ENCODE results near the gene SPARCL1. TPM values are rescaled to one million over a fixed set of nuclear protein-coding genes. Genes with fewer than 3 reads are reported as not detected.
"Not testable (repeated sequence)": the region's sequence is repeated elsewhere in the genome, so short reads cannot be mapped to it uniquely, and the experiment has no call there.

SPARCL1 gene
- total and polyA plus RNA-seq, 4 donors = 1.9 to 25.8 (median 13.3) TPM

DNA sequence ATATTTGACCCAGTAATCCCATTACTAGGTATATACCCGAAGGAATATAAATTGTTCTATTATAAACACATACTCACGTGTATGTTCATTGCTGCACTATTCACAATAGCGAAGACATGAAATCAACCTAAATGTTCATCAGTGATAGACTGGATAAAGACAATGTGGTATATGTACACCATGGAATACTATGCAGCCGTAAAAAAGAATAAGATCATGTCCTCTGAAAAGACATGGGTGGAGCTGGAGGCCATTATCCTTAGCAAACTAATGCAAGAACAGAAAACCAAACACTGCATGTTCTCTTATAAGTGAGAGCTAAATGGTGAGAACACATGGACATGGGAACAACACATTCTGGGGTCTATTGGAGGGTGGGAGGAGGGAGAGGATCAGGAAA lies 70.3 kb downstream of the SPARCL1 start:
- Histone ChIP-seq H3K9me3 (ENCODE audit: control insufficient read depth in 4 of 4, low read length in 3 of 4) (no peaks in the 10 kb centered on the region), H3K27me3 (ENCODE audit: control insufficient read depth in 4 of 4, insufficient read depth in 4 of 4, low read length in 3 of 4) (no peaks in the 10 kb centered on the region), H3K4me1 (ENCODE audit: control insufficient read depth in 4 of 4, insufficient read depth in 4 of 4, low read length in 3 of 4) (peaks cover 0 to 5% (median 0%) of the 10 kb centered on the region in 4 donors), H3K4me3 (ENCODE audit: low read depth in 1 of 3, low read length in 3 of 3) (no peak overlapping the region), H3K9ac (ENCODE audit: low read depth in 1 of 2, low read length in 2 of 2) (no peak overlapping the region), H3K27ac (ENCODE audit: low read depth in 1 of 2, low read length in 2 of 2) (no peak overlapping the region), H3K36me3 (ENCODE audit: control insufficient read depth in 4 of 4, insufficient read depth in 3 of 4, low read depth in 1 of 4, low read length in 3 of 4) (peaks cover 0 to 15% (median 4%) of the 10 kb centered on the region in 4 donors)
- TF ChIP-seq GABPA (IDR thresholded peaks at IDR 0.05 in 1 of 2, conservative IDR thresholded peaks at IDR 0.05 in 1 of 2) = no peak
- no peak for TF ChIP-seq SP1 (IDR thresholded peaks at IDR 0.05)
- no peak for TF ChIP-seq RXRA (IDR thresholded peaks at IDR 0.05)
- no peak for TF ChIP-seq JUND (IDR thresholded peaks at IDR 0.05)
- no peak for TF ChIP-seq FOXA2 (IDR thresholded peaks at IDR 0.05)
- no peak for TF ChIP-seq FOXA1 (IDR thresholded peaks at IDR 0.05)
- TF ChIP-seq, protein P1, sequence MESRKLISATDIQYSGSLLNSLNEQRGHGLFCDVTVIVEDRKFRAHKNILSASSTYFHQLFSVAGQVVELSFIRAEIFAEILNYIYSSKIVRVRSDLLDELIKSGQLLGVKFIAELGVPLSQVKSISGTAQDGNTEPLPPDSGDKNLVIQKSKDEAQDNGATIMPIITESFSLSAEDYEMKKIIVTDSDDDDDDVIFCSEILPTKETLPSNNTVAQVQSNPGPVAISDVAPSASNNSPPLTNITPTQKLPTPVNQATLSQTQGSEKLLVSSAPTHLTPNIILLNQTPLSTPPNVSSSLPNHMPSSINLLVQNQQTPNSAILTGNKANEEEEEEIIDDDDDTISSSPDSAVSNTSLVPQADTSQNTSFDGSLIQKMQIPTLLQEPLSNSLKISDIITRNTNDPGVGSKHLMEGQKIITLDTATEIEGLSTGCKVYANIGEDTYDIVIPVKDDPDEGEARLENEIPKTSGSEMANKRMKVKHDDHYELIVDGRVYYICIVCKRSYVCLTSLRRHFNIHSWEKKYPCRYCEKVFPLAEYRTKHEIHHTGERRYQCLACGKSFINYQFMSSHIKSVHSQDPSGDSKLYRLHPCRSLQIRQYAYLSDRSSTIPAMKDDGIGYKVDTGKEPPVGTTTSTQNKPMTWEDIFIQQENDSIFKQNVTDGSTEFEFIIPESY (IDR thresholded peaks at IDR 0.05) = no peak
- TF ChIP-seq TAF1 (conservative IDR thresholded peaks at IDR 0.05) = no peak
- no peak for DNase-seq (ENCODE audit: low spot score)
- 99% methylated on average over 4 of the region's 4 CpGs for WGBS

DNA sequence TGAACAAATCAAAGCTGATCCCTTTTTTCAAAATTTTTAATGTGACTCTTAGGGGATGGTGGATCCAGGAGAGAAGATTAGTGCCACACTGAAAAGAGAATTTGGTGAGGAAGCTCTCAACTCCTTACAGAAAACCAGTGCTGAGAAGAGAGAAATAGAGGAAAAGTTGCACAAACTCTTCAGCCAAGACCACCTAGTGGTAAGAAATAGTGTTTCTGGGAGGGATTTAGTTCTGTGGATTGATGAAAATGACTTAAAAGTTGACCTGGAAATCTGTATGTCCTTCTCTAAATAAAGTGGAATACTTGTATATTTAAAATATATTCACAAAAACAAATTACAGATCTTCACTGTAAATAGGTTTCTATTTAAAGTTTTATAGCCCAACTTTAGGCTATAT lies 77.6 kb downstream of the SPARCL1 start:
- no peak overlapping the region for H3K4me3 ChIP-seq (ENCODE audit: low read depth in 1 of 3, low read length in 3 of 3)
- peaks cover 0 to 22% (median 6%) of the 10 kb centered on the region in 4 donors for H3K36me3 ChIP-seq (ENCODE audit: control insufficient read depth in 4 of 4, insufficient read depth in 3 of 4, low read depth in 1 of 4, low read length in 3 of 4)
- H3K9ac ChIP-seq (ENCODE audit: low read depth in 1 of 2, low read length in 2 of 2) = no peak overlapping the region
- TF ChIP-seq FOXA1 (IDR thresholded peaks at IDR 0.05) (no peak), RXRA (IDR thresholded peaks at IDR 0.05) (no peak), GABPA (IDR thresholded peaks at IDR 0.05 in 1 of 2, conservative IDR thresholded peaks at IDR 0.05 in 1 of 2) (no peak), NR2F2 (IDR thresholded peaks at IDR 0.05) (no peak), RAD21 (IDR thresholded peaks at IDR 0.05) (no peak), JUND (IDR thresholded peaks at IDR 0.05) (no peak), HNF4G (IDR thresholded peaks at IDR 0.05) (no peak), HNF4A (conservative IDR thresholded peaks at IDR 0.05) (no peak), EGR1 (IDR thresholded peaks at IDR 0.05; ENCODE audit: low read depth in 2 of 2) (no peak), FOXA2 (IDR thresholded peaks at IDR 0.05) (no peak), TAF1 (conservative IDR thresholded peaks at IDR 0.05) (no peak), SP1 (IDR thresholded peaks at IDR 0.05) (no peak), YY1 (IDR thresholded peaks at IDR 0.05) (no peak)
- TF ChIP-seq, protein P2, sequence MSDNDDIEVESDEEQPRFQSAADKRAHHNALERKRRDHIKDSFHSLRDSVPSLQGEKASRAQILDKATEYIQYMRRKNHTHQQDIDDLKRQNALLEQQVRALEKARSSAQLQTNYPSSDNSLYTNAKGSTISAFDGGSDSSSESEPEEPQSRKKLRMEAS (IDR thresholded peaks at IDR 0.05) = no peak
- TF ChIP-seq, protein P3, sequence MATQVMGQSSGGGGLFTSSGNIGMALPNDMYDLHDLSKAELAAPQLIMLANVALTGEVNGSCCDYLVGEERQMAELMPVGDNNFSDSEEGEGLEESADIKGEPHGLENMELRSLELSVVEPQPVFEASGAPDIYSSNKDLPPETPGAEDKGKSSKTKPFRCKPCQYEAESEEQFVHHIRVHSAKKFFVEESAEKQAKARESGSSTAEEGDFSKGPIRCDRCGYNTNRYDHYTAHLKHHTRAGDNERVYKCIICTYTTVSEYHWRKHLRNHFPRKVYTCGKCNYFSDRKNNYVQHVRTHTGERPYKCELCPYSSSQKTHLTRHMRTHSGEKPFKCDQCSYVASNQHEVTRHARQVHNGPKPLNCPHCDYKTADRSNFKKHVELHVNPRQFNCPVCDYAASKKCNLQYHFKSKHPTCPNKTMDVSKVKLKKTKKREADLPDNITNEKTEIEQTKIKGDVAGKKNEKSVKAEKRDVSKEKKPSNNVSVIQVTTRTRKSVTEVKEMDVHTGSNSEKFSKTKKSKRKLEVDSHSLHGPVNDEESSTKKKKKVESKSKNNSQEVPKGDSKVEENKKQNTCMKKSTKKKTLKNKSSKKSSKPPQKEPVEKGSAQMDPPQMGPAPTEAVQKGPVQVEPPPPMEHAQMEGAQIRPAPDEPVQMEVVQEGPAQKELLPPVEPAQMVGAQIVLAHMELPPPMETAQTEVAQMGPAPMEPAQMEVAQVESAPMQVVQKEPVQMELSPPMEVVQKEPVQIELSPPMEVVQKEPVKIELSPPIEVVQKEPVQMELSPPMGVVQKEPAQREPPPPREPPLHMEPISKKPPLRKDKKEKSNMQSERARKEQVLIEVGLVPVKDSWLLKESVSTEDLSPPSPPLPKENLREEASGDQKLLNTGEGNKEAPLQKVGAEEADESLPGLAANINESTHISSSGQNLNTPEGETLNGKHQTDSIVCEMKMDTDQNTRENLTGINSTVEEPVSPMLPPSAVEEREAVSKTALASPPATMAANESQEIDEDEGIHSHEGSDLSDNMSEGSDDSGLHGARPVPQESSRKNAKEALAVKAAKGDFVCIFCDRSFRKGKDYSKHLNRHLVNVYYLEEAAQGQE (IDR thresholded peaks at IDR 0.05) = no peak
- TF ChIP-seq, protein P4, sequence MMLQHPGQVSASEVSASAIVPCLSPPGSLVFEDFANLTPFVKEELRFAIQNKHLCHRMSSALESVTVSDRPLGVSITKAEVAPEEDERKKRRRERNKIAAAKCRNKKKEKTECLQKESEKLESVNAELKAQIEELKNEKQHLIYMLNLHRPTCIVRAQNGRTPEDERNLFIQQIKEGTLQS (IDR thresholded peaks at IDR 0.05) = no peak
- TF ChIP-seq, protein P5, sequence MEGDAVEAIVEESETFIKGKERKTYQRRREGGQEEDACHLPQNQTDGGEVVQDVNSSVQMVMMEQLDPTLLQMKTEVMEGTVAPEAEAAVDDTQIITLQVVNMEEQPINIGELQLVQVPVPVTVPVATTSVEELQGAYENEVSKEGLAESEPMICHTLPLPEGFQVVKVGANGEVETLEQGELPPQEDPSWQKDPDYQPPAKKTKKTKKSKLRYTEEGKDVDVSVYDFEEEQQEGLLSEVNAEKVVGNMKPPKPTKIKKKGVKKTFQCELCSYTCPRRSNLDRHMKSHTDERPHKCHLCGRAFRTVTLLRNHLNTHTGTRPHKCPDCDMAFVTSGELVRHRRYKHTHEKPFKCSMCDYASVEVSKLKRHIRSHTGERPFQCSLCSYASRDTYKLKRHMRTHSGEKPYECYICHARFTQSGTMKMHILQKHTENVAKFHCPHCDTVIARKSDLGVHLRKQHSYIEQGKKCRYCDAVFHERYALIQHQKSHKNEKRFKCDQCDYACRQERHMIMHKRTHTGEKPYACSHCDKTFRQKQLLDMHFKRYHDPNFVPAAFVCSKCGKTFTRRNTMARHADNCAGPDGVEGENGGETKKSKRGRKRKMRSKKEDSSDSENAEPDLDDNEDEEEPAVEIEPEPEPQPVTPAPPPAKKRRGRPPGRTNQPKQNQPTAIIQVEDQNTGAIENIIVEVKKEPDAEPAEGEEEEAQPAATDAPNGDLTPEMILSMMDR (IDR thresholded peaks at IDR 0.05; ENCODE audit: low read depth, low read length, missing input control) = no peak
- TF ChIP-seq, protein P1 (IDR thresholded peaks at IDR 0.05) = no peak
- no peak for DNase-seq (ENCODE audit: low spot score)
- no peaks in the 10 kb centered on the region for H3K27me3 ChIP-seq (ENCODE audit: control insufficient read depth in 4 of 4, insufficient read depth in 4 of 4, low read length in 3 of 4)
- no peak overlapping the region for H3K27ac ChIP-seq (ENCODE audit: low read depth in 1 of 2, low read length in 2 of 2)
- H3K4me1 ChIP-seq (ENCODE audit: control insufficient read depth in 4 of 4, insufficient read depth in 4 of 4, low read length in 3 of 4) = no peaks in the 10 kb centered on the region
- no peaks in the 10 kb centered on the region for H3K9me3 ChIP-seq (ENCODE audit: control insufficient read depth in 4 of 4, low read length in 3 of 4)

DNA sequence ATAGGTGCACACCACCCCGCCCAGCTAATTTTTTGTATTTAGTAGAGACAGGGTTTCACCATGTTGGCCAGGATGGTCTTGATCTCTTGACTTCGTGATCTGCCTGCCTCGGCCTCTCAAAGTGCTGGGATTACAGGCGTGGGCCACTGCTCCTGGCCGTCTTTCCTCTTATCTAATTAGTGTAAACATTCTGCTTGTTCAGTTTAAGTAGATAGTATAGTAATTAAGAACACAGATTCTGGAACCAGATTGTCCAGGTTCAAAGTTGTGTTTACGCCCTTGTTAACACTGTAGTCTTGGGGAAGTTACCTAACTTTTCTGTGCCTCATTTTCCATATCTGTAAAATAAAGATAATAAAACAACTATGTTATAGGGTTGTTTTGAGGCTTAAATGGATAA lies 82.8 kb downstream of the SPARCL1 start:
- H3K9ac ChIP-seq (ENCODE audit: low read depth in 1 of 2, low read length in 2 of 2); H3K4me1 ChIP-seq (ENCODE audit: control insufficient read depth in 4 of 4, insufficient read depth in 4 of 4, low read length in 3 of 4); H3K9me3 ChIP-seq (ENCODE audit: control insufficient read depth in 4 of 4, low read length in 3 of 4); H3K27me3 ChIP-seq (ENCODE audit: control insufficient read depth in 4 of 4, insufficient read depth in 4 of 4, low read length in 3 of 4); H3K27ac ChIP-seq (ENCODE audit: low read depth in 1 of 2, low read length in 2 of 2); H3K4me3 ChIP-seq (ENCODE audit: low read depth in 1 of 3, low read length in 3 of 3); DNase-seq (ENCODE audit: low spot score): not testable (repeated sequence)
- WGBS = 88% methylated on average over 6 of the region's 6 CpGs
- H3K36me3 ChIP-seq (ENCODE audit: control insufficient read depth in 4 of 4, insufficient read depth in 3 of 4, low read depth in 1 of 4, low read length in 3 of 4) = peaks cover 5 to 33% (median 22%) of the 10 kb centered on the region in 4 donors

Data from liver (tissue), 9 donors.